Measurements from ENCODE around the gene SUSD2. TPM values are rescaled to one million over a fixed set of nuclear protein-coding genes. Genes with fewer than 3 reads are reported as not detected.
"Not testable (repeated sequence)": the region's sequence is repeated elsewhere in the genome, so short reads cannot be mapped to it uniquely, and the experiment has no call there.

Gene SUSD2
- 2.5 and 3.1 TPM in 2 replicates for total RNA-seq (2022)
- percentile 30 among the genes with signal in this experiment for Bru-seq, nascent RNA
- percentile 39 among the genes with signal in this experiment for BruChase-seq, experiment 1, labeled RNA remaining after a 6-hour chase
- percentile 36 among the genes with signal in this experiment for BruChase-seq, experiment 2, labeled RNA remaining after a 2-hour chase
- long read RNA-seq, partial matches to known transcripts = 1 of 5 reads
- long read RNA-seq, other reads (novel, unspliced or antisense) = 1 of 5 reads

DNA sequence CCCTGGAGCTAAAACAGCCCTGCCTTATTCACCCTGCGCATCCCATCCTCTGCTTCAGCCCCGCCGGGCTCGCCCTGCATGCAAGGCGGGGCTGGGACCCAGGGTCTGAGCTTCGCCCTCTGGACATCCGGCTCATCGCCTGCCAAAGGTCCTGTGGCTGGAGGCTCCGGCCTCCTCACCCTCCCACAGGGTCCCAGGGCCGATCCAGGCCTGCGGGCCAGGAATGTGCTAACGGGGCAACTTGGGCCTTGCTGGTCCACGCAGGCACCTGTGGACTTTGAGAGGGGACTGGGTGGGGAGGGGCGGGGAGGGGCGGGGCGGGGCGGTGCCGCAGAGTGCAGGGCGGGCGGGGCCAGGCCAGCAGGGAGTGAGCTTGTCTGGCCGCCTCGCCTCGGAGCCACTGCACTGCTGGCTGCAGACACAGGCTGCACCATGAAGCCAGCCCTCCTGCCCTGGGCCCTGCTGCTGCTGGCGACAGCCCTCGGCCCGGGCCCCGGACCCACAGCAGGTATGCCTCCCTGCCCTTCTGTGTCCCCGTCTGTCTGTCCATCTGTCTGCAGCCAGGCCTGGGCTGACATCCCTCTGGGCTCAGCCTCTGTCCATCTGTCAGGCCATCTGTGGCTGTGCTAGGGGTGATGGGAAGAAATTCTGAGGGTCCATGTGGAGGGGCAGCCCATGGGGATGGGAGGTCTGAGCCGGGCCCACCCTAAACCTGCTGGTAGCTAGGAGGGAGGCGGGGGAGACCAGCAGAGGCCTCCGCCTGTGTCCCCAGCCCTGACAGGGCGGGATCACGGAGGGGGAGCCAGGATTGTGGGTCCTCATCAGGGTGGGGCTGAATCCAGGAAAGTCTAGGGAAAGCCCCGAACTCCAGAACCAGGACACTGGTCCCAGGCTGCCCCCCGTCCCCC lies at the start of gene SUSD2:
TSS of gene SUSD2 (plus strand) at position 400 of the 908 bp plus-strand sequence. CDS start at position 433, 33 bp downstream.
- Mint-ChIP-seq H3K4me1 (ENCODE audit: low read depth, unreplicated experiment) (no peaks in the 10 kb centered on the region), H3K27me3 (ENCODE audit: unreplicated experiment) (no peaks in the 10 kb centered on the region), H3K4me3 (ENCODE audit: low read depth, unreplicated experiment) (no peak within 1 kb of the TSS), H3K27ac (ENCODE audit: unreplicated experiment) (no peak within 1 kb of the TSS), H3K9me3 (ENCODE audit: low read depth, unreplicated experiment) (no peaks in the 10 kb centered on the region), H3K36me3 (ENCODE audit: insufficient read depth, unreplicated experiment) (no peaks in the 10 kb centered on the region)
- TF ChIP-seq, protein P1, sequence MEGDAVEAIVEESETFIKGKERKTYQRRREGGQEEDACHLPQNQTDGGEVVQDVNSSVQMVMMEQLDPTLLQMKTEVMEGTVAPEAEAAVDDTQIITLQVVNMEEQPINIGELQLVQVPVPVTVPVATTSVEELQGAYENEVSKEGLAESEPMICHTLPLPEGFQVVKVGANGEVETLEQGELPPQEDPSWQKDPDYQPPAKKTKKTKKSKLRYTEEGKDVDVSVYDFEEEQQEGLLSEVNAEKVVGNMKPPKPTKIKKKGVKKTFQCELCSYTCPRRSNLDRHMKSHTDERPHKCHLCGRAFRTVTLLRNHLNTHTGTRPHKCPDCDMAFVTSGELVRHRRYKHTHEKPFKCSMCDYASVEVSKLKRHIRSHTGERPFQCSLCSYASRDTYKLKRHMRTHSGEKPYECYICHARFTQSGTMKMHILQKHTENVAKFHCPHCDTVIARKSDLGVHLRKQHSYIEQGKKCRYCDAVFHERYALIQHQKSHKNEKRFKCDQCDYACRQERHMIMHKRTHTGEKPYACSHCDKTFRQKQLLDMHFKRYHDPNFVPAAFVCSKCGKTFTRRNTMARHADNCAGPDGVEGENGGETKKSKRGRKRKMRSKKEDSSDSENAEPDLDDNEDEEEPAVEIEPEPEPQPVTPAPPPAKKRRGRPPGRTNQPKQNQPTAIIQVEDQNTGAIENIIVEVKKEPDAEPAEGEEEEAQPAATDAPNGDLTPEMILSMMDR (IDR thresholded peaks at IDR 0.05; ENCODE audit: unreplicated experiment) = no peak
- DNase-seq = peak; percentile 32
- CTCF ChIA-PET = no interaction called here
- intact Hi-C loops (cut with micrococcal nuclease; ENCODE audit: unreplicated experiment) = loop anchor here (10.0 kb wide), 1 partner anchor 197 kb away; the partner anchor contains the start of gene GSTT2
- no TSS peak for BruUV-seq (replicated peaks)

DNA sequence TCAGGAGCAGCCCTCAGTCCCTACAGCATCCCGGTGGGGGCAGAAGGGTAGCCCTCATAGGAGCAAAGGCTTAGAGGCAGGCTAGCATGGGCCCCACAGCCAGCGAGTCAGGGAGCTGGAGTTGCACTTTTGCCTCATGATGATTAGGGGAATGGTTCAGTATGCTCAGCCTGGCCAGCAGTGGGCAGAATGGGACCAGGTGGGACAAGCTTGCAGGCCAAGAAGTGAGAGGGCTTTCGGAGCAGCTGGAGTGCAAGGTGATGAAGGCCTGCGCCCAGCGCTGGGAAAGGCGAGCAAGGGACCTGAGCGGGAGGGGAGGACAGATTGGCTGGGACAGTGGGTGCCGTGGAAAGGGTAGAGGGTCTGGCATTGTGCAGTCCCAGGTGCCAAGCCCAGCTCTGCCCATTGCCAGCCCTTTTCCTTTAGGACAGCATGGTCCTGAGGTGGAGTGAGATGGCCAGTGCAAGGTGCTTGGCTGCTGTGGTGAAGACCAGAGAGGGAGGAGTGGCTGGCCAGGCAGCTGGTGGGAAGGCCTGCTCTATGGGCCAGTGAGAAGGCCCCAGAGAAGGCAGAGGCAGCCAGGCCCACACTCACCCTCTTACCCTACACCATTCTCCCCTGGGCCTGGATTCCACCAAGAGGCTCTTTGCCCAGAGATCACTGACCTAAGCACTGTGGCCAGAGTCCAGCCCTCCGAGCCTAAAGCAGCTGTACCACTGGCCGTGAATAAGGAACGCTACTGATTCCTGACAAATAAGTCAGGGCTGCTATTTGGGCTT lies 47.9 kb upstream of the SUSD2 start:
- H3K9me3 Mint-ChIP-seq (ENCODE audit: low read depth, unreplicated experiment) = no peaks in the 10 kb centered on the region
- no peak for DNase-seq
- no peak overlapping the region for H3K4me3 Mint-ChIP-seq (ENCODE audit: low read depth, unreplicated experiment)
- BruUV-seq (replicated peaks) = no TSS peak
- CTCF ChIA-PET = interaction anchor here (0.7 to 1.3 kb wide), 4 partner anchors 13 to 114 kb away, joined by 3 to 11 read pairs (median 3); no protein-coding TSS in a partner anchor
- intact Hi-C loops (cut with micrococcal nuclease; ENCODE audit: unreplicated experiment) = no loop called here
- H3K36me3 Mint-ChIP-seq (ENCODE audit: insufficient read depth, unreplicated experiment) = peaks cover 8% of the 10 kb centered on the region
- no peaks in the 10 kb centered on the region for H3K4me1 Mint-ChIP-seq (ENCODE audit: low read depth, unreplicated experiment)
- no peaks in the 10 kb centered on the region for H3K27me3 Mint-ChIP-seq (ENCODE audit: unreplicated experiment)
- TF ChIP-seq, protein P1 (IDR thresholded peaks at IDR 0.05; ENCODE audit: unreplicated experiment) = no peak
- H3K27ac Mint-ChIP-seq (ENCODE audit: unreplicated experiment) = no peak overlapping the region

- peaks cover 8% of the 10 kb centered on the region for H3K36me3 Mint-ChIP-seq (ENCODE audit: insufficient read depth, unreplicated experiment)
- no peaks in the 10 kb centered on the region for H3K4me1 Mint-ChIP-seq (ENCODE audit: low read depth, unreplicated experiment)
- H3K9me3 Mint-ChIP-seq (ENCODE audit: low read depth, unreplicated experiment) = no peaks in the 10 kb centered on the region
- intact Hi-C loops (cut with micrococcal nuclease; ENCODE audit: unreplicated experiment) = no loop called here
- no peak overlapping the region for H3K27ac Mint-ChIP-seq (ENCODE audit: unreplicated experiment)
- no peak overlapping the region for H3K4me3 Mint-ChIP-seq (ENCODE audit: low read depth, unreplicated experiment)
- BruUV-seq (replicated peaks) = no TSS peak
- CTCF ChIA-PET = no interaction called here
- no peaks in the 10 kb centered on the region for H3K27me3 Mint-ChIP-seq (ENCODE audit: unreplicated experiment)
- no peak for DNase-seq
- TF ChIP-seq, protein P1 (IDR thresholded peaks at IDR 0.05; ENCODE audit: unreplicated experiment) = no peak
These were observed 47.0 kb upstream of the SUSD2 start for GRCh38 chr22:24134090-24134846.

DNA sequence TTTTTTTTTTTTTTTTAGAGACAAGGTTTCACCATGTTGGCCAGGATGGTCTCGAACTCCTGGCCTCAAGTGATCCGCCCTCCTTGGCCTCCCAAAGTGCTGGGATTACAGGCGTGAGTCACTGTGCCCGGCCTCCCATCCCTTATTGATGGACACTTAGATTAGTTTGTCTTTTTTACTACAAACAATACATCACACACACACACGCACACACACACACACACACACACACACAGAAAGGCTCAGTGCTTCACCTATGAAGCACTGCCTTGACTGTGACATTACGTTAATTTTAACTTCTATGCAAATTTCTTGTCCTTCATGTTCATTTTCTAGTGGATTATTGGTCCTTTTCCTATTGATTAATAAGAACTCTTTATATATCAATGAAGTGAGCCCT lies 44.8 kb upstream of the SUSD2 start:
- BruUV-seq (replicated peaks); intact Hi-C loops (cut with micrococcal nuclease; ENCODE audit: unreplicated experiment); DNase-seq; H3K9me3 Mint-ChIP-seq (ENCODE audit: low read depth, unreplicated experiment); H3K4me1 Mint-ChIP-seq (ENCODE audit: low read depth, unreplicated experiment); H3K4me3 Mint-ChIP-seq (ENCODE audit: low read depth, unreplicated experiment); H3K36me3 Mint-ChIP-seq (ENCODE audit: insufficient read depth, unreplicated experiment); H3K27me3 Mint-ChIP-seq (ENCODE audit: unreplicated experiment); H3K27ac Mint-ChIP-seq (ENCODE audit: unreplicated experiment): not testable (repeated sequence)
- CTCF ChIA-PET = interaction anchor here (0.6 kb wide), 1 partner anchor 54 kb away, joined by 3 read pairs; no protein-coding TSS in a partner anchor

Measured in Calu3 (cell line).